CD4-positive, alpha-beta T cell treated with Interleukin-21 for 1 hour (primary cell): ENCODE measurements around the gene MEGF6.

Source experiments
- DNase-seq: peaks from one replicate; pipeline ENCODE4 v3.0.0-alpha.2; 2020

Gene MEGF6

DNA sequence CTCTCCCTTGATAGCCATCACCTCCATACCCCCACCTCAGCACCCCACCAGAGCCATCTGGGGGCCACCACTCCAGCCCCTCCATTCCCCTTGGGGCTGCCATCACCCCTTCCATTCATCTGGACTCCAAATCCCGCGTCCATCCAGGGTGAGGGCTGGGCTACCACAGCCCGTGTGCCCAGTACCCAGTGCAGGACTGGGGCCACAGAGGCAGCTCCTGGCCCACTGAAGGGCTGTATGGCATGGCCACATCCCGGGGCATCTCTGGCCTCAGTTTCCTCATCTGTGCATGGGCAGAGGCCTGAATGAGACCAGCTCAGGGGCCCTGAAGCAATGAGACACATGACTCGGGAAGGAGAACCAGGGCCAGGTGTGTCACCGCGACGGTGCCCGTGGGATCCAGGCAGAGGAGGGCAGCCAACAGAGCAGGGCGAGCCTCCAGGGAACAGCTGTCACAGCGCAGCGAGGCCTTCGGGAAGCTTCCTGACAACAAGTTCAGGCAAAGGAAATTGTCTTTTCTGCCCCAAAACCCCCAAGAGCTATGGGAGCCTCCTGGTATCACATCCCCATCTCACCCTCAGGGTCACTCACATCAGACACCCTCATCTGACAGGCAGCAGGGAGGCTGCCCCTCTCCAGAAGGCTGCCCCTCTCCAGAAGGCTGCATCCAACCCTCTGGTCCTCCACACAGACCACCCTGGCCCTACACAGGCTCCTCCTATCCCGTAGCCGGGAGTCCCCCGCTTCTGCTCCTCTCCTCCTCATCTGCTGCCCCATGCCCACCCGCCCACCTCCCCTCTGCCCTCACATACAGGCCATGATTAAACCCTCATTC, 76.3 kb downstream of the MEGF6 start:
- DNase-seq: no peak

DNA sequence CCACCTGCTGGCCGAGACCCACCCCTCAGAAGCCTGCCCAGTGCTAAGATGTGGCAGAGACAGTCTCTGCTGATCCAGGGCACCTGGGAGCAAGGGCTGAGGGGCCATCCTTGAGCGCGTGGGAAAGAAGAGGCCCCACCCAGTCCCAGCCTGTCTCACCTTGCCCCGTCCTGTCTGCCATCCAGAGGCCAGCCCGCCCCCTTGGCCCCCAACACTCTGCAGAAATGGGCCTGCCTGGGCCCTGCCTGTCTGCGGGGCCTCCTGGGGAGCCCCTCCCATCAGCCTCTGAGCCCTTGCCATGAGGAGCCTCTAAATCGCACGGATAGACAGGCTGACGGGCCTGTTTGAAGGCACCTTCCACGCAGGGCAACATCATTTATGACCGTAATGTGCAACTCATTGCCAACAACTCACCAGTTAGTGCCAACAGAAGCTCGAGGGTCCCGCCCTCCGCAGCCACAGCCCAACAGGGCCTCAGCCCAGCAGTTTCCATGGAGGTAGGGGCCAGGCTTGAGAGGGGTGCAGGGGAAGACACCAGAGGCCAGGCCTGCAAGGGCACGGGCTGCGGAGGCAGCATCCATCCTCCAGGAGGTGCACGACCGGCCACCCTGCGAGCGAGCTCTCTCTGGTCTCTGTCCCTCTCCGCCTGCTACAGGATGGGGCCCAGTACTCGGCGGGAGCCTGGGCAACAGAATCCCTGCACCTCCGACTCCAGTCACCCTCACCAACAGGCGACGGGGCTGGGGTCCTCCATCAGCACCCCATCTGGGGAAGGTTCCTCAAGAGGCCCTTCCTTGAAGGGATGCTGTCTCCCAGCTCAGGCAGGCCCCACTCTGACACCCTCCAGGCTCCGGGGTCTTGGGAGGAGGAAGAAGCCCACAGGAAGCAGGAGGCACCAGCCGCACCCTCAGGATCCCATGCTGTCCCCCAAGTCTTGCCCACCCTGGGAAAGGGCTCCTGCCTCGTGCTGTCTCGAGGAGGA, 78.0 kb downstream of the MEGF6 start:
- no peak for DNase-seq

DNA sequence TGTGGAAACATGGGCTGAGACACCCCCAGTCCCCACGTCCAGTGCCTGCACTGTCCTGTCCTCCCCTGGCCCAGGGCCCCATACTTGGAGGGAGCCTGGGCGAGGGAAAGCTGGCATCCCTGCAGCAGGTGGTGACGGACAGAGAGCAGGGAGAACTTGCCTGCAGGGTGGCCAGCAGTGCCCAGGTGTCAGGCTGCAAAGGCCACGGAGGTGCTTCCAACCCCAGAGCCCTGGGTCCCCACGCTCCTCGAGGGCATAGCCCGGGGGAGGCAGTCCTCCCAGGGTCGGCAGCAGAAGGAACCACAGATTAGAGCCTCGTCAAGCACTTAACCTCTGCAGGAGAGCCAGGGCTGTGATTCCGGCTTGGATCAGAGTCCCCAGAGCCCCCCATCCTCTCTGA, 79.4 kb downstream of the MEGF6 start:
- DNase-seq: no peak

DNA sequence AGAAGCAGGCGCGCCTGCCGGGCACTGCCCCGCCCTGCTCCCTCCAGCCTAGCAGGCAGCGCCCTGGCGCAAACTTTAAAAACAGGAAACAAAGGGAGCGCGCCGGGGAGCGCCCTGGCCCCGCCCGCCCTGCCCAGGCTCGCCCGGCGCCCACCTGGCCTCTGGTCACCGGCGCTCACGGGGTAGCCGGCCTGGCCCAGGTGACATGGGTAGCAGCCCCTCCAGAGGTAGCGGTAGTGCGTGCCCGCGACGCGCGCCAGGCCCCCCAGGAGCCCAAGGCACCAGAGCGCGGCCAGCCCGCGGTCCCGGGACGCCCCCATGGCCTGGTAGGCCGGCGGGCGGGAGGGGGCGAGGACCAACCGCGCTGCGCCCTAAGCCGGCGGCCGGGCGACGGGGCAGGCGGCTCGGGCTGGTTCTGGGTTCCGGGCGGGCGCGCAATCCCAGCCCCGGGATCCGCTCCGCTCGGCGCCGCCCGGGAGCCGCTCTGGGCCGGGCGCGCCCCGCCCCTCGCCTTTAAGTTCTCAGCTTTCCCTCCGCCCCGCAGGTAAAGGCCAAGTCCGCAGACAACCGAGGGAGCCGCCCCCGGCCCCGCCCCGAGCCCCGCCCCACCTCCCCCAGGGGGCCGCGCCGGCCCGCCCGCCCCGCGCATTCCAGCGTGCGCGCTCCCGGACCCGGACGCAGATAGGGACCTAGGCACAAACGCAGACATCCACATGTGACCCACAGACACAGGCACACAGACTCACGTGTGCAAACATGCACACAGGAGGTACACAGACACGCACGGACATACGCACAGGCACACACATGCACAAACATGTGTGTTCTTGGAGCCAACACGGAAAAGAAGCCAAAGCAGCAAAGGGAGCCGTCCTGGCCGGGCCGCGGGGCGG, 80.1 kb downstream of the MEGF6 start:
- DNase-seq: peak; percentile 84

DNA sequence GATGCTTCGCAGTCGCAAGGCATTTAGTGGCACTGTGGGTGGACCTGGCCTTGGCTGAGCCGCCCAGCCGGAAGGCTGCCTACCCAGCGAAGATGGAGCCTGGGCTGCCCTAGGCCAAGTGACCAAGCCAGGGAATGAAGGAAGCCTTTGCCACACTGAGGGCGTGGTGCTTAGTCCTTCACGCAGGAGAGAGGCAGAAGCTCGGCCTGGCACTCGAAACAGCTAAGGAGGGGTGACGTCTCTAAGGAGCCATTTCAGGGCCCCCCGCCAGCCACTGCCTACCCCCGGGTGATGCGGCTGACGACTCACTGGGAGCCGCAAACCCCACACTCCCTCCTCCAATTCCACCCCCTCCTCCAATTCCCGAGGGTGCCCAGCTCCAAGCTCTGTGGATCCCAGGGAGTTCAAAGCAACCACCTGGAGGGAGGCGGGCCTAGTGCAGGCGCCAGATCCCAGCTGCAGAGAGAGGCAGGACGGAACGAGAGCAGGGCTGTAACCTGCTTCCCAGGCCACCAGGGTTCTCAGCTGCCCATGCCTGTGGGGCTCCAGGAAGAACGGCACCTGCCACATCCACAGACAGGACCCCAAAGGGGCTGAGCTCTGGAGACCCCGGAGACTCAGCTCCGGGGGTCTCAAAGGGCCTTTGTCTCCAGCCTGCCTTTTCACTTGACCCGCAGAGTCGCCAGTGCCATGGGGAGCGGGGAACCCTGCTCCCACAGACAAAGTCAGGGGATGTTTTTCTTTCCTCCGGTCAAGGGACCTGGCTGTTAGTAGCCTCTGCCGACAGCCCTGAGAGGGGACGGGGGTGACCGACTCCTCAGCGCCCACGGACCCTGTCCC, 81.0 kb downstream of the MEGF6 start:
- no peak for DNase-seq

DNA sequence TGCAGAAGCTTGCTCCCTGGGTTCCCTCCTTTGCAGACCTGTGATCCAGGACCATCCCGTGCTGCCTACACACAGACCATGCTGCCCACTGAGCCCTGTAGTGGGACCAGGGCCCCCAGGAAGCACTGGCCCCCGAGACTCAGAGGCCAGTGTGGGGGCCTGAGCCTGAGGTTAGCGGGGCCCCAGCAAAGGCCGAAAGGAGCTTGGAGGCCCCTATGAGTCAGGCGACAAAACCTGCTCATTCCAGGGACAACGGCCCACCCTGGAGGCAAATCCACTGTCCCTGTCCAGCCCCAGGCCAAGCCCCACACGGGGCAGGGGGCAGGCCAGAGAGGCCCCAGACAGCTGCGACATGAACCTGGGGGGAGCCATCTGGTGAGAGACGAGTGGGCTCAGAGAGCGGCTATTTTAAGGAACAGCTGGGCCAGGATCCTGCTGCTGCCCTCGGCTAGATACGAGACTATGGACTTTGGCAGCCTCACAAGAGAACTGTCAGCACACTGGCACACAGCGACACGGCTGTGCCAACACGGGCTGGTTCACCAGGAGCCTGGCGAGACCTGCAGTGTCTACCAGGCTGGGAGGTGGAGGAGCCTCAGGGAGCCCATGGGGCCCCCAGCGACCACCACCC, 82.1 kb downstream of the MEGF6 start:
- no peak for DNase-seq

DNA sequence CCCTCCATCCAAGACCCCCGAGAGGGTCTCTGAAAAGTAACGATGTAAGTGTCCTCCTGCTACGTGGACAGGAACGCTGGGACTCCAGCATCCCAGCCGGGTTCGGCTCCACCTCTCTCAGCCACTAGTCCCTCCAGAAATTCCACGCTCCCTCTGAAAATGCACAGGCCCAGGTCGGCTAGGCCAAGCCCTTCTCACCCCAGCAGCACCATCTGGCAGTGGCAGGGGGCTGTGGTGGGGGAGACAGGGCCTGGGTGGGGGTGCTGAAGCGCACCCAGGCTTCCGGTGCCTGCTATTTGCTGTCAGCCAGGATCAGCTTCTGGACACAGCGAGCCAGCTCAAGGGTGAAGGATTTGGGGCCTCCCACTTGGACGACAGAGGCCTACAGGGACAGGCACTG, 83.5 kb downstream of the MEGF6 start:
- DNase-seq: no peak

DNA sequence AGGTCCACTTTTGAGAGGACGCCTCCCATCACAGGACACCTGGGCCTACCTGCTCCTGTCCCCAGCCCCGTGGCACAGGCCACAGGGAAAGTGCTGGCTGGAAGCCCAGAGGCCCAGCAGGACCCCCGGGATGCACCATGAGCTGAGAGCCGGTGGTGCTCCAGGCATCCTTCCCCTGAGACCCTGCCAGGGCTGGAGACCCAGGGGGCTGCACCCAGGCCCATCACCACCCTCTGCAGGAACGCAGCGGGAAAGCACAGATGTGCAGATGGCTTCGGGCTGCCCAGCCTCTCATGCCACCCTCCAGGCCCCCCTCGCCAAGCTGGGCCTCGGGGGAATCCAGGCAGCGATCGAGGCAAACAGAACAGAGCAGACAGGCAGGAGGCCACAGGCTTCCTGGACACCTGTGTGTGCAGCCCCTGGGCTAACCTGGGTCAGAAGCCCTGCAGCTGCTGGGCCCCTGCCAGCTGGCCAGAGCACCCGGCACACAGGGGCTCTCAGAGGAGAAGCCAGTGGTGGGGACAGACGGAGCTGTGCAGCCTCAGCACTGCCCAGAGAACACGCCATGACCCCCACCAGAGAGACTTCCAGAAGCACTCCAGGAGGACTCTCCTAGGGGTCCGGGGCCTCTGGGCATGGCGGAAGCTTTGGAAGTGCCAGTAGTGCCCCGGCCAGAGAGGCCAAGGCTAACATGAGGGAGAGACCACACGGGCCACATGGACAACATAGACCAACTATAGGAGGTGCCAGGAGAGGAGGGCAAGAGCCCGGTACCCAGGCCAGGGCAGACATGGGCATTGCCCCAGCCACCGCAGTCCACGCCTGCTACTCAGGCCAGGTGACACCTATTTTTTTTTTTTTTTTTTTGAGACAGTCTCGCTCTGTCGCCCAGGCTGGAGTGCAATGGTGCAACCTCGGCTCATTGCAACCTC, 85.5 kb downstream of the MEGF6 start:
- DNase-seq: no peak

DNA sequence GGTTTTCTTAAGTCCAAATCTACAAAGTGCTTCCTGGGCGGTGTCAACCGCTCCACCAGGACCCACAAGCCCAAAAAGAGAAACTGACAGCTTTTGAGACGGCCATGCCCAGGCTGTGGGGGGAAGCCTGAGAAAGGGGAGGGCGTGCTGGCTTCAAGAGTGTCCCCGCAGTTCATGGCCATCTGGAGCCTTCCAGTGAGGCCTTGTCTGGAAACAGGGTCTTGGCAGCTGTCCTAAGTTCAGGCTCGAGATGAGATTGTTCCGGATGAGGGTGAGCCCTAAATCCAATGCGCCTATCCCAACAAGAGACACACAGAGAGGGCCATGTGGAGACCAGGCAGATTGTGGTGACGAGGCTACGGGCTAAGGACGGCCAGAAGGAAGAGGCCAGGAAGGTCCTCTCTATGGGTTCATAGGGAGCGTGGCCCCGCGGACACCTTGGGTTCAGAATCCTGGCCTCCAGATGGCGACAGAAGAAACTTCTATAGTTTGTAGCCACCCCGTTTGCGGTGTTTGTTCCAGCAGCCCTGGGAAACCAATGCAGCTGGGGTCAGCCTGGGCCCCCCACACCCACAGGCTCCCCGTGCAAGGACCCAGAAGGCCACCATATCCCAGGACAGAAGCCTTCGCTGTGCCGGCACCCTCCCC, 86.6 kb downstream of the MEGF6 start:
- DNase-seq: no peak

DNA sequence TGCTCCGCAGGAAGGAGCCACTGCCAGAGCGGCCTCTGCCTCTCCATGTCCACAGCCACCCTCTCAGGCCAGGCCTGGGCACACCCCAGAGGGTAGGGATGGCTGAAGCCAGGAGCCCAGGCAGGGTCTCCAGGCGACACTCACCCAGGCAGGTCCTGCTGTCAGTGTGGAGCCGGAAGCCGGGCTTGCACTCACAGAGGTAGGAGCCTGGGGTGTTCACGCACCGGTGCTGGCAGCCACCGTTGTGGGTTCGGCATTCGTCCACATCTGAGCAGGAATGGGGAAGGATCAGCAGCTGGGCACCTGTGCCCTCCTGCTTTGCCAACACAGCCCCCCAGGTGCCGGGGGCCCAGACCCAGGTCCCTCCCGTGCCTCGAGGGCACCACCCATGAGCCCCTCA, 87.3 kb downstream of the MEGF6 start:
- no peak for DNase-seq

DNA sequence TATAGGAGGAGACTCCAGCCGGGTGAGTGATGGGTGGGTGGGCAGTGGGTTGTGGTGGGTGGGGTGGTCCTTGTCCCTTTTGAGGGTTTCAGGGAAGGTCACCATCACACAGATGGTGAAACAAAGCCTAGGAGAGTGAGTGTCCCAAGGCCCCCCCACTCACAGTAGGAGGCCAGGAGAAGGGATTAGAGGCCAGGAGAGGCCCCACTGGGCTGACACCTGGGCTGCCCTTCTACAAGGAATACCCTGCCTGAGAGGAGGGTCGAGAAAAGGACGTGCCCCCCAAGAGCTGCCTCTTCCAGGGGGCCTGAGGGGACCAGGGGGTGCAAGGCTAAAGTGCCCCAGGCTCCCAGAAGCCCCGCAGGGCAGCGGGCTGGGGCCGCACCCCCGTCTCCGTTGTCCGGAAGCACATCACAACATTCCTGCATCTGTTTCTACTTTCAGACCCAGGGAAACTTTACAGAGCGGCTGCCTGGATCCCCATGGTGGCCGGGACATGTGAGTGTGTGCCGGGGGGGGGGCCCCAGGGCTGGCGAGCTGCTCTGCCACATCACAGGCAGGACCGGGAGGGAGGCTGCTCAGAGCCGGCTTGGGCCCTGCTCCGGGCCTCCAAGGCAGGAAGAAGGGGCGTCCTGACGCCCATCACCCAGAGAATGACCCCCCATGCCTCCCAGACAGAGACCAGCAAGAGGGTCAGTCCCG, 88.6 kb downstream of the MEGF6 start:
- no peak for DNase-seq

DNA sequence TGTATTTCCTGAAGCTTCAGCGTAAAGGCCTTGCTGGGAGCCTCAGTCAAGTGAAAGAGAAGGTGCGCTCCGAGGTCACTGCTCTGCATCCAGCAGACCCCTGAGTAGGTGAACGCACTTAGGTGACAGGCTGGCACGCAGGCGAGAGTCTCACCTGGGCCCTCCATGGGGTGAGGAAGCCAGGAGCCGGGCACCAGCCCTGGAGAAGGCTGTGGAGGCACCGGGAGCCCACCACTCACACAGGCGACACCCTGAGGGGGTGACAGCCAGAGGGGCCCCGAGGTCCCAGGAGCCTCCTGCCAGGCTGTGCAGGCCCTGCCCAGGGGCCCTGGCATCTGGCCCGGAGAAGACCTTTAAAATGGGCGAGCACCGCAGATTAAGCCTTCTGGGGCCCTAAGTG, 89.2 kb downstream of the MEGF6 start:
- no peak for DNase-seq

DNA sequence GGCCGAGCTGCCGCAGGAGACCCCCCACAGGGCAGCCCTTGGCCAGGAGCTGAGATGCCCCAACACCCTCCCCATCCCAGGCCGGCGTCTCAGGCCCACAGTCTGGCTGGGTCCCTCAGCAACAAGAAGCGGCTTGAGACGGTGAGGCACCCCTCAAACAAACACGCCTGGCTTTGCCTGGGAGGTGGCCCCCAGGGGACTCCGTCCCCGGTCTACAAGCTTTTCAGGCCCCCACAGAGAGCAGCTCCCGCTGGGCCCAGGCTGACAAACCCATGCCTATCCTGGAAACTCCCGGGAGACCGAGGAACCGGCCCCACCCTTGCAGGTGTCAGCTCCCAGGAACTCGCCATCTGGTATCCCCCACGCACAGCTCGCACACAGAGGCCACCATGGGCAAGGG, 89.9 kb downstream of the MEGF6 start:
- no peak for DNase-seq

DNA sequence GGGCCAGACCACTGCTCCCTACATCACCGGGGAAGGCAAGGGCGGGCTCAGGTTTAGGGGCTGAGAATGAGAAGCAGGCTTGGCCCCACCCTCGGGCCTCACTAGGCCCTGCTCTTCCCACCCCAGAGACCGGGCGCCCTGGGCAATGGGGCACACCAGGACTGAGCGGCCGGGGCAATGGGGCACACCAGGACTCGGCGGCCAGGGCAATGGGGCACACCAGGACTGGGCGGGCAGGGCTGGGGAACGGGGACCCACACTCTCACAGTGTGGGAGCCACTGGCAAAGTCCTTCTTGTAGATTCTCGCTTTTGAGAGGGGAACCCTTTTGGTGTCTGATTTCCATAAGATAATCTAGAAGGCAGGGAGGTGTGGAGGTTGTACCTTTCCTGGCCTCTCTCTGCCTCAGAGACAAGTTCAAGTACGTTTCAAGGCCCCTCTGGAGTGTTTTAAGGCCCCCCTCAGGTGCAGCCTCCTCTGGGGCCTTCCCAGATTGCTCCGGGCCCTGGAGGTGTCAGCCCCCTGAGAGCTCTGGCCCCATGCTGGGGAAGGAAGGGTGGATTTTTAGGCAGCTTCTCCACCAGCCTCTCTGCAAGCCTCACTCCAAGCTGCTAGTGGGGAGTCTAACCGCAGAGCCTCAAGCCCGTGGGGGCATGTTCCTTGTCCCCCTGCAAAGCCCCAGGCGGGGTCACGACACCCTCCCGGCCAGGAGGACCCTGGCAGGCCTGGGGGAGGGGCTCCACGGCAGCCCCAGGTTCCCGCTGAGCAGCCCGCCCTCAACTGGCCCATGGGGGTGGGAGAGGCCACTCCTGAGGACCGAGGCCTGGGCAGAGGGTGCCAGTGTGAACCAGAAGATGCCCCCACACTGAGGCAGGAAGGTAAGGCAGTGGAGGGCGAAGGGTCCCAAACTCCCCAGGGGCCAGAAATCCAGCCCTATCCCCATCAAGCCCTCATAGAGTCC, 90.6 kb downstream of the MEGF6 start:
- DNase-seq: no peak

DNA sequence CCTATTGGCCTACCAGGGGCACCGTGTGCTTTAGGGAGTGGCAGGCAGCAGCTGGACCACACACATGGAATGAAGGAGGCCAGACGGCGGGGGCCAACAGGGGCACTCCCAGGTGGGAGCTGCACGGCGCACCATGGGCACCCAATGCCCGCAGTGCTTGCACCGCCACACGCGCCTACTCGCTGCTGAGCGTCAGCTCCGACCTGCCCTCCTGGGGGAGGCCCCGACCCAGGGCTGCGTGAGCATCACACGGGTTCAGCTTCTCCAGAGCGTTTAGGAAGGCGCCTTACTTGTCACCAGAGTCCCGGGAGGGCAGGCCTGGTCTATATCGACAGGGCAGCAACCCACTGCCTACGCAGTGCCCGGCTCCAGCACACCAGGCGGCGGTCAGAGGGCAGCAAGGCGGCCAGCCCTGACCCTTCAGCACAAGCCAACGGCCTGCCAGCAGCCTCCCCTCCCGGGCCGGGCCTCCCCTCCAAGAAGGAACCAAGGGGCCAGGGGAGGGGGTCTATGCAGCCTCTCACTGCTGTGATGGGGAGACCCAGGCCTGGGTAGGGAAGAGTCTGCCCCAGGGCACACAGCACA, 91.9 kb downstream of the MEGF6 start:
- DNase-seq: no peak

DNA sequence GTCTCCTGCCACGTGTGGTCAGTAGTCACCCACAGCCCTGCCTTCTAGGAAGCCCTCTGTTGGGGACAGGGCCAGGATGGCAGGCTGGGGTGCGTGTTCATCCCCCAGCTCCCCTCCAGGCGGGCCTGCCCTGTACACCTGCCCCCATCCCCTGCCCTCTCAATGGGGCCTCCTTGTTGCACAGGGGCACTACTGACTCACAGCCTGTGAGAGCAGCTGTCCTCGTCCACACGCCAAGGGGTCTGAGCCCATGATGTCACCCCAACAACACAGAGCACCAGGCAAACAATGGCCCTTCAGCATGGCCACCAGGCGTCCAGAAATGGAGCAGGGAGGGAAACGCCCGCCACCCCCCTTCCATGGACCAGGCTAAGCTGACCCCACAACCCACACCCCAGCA, 92.6 kb downstream of the MEGF6 start:
- no peak for DNase-seq

DNA sequence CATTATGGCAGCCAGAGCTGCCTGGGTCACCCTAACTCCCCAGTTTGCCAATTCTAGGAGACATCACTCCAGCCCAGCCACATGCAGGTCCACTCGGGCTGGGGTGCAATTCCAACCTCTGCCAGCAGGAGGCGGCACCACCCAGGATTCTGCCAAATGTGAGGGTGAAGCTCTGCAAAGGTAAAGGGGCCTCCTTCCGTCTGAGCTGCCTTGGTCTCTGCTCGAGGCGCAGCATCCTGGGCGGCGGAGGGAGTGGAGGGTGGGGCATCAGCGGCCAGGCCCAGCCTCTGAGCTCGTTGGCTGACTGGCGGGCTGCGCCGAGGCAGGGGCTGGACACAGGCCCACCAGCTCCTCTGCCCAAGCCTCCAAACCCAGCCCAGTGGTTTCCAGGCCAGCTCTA, 93.1 kb downstream of the MEGF6 start:
- DNase-seq: peak; percentile 27
